ENCODE measurements around the gene CBX2. TPM values are rescaled to one million over a fixed set of nuclear protein-coding genes. Genes with fewer than 3 reads are reported as not detected.

Gene CBX2
- total and polyA plus RNA-seq, 7 donors: 0.40 to 2.3 (median 0.57) TPM

- Histone ChIP-seq H3K4me1 (peaks cover 24% of the 10 kb centered on the region), H3K27me3 (ENCODE audit: insufficient read depth in 3 of 3, low read length in 2 of 3) (peaks cover 0 to 63% (median 43%) of the 10 kb centered on the region in 3 donors), H3K9me3 (no peaks in the 10 kb centered on the region), H3K27ac (no peak overlapping the region), H3K36me3 (ENCODE audit: insufficient read depth in 1 of 2, low read depth in 1 of 2) (peaks cover 0 to 8% of the 10 kb centered on the region in 2 donors), H3K4me3 (peak overlapping the region; percentile 79)
- no peak for ATAC-seq
- 2 to 3% (median 2%) methylated on average over 65 to 70 of the region's 70 CpGs for WGBS, 3 donors
- intact Hi-C loops (cut with DNase I): loop anchor here in 1 of 2 donors (5.0 kb wide), 1 partner anchor 44 kb away; no protein-coding TSS in a partner anchor
- peak; percentile 49 to 58 for DNase-seq
- no peak for TF ChIP-seq CTCF (IDR thresholded peaks at IDR 0.05)
Measured at GRCh38 chr17:79798299-79799173, 20.6 kb downstream of the CBX2 start.

- 4 to 6% (median 5%) methylated on average over 22 to 23 of the region's 23 CpGs for WGBS, 3 donors
- H3K4me3 ChIP-seq: no peak overlapping the region
- no peaks in the 10 kb centered on the region for H3K9me3 ChIP-seq
- H3K27ac ChIP-seq: no peak overlapping the region
- no peak for ATAC-seq
- H3K27me3 ChIP-seq (ENCODE audit: insufficient read depth in 3 of 3, low read length in 2 of 3): peaks cover 0 to 65% (median 46%) of the 10 kb centered on the region in 3 donors
- no peak for TF ChIP-seq CTCF (IDR thresholded peaks at IDR 0.05)
- H3K36me3 ChIP-seq (ENCODE audit: insufficient read depth in 1 of 2, low read depth in 1 of 2): peaks cover 0 to 8% of the 10 kb centered on the region in 2 donors
- H3K4me1 ChIP-seq: peaks cover 23% of the 10 kb centered on the region
- intact Hi-C loops (cut with DNase I): loop anchor here in 1 of 2 donors (5.0 kb wide), 1 partner anchor 43 kb away; no protein-coding TSS in a partner anchor
- no peak for DNase-seq
Measured at GRCh38 chr17:79799174-79799537, 21.2 kb downstream of the CBX2 start.

- Histone ChIP-seq H3K4me1 (peaks cover 23% of the 10 kb centered on the region), H3K27ac (no peak overlapping the region), H3K36me3 (ENCODE audit: insufficient read depth in 1 of 2, low read depth in 1 of 2) (peaks cover 0 to 7% of the 10 kb centered on the region in 2 donors), H3K4me3 (no peak overlapping the region), H3K27me3 (ENCODE audit: insufficient read depth in 3 of 3, low read length in 2 of 3) (peaks cover 0 to 71% (median 51%) of the 10 kb centered on the region in 3 donors), H3K9me3 (no peaks in the 10 kb centered on the region)
- TF ChIP-seq CTCF (IDR thresholded peaks at IDR 0.05): no peak
- ATAC-seq (no peak), DNase-seq (no peak)
- 6 to 8% (median 6%) methylated on average over 31 of the region's 31 CpGs for WGBS, 3 donors
- intact Hi-C loops (cut with DNase I): loop anchor here in 1 of 2 donors (5.0 kb wide), 1 partner anchor 43 kb away; no protein-coding TSS in a partner anchor
Measured at GRCh38 chr17:79799538-79800324, 21.8 kb downstream of the CBX2 start.

GRCh38 chr17:79800325-79801155 lies 22.6 kb downstream of the CBX2 start:
- TF ChIP-seq CTCF (IDR thresholded peaks at IDR 0.05): no peak
- H3K4me3 ChIP-seq: peak overlapping the region; percentile 15
- DNase-seq (no peak), ATAC-seq (no peak)
- peaks cover 23% of the 10 kb centered on the region for H3K4me1 ChIP-seq
- H3K9me3 ChIP-seq: no peaks in the 10 kb centered on the region
- intact Hi-C loops (cut with DNase I): no loop called here
- peaks cover 0 to 79% (median 56%) of the 10 kb centered on the region in 3 donors for H3K27me3 ChIP-seq (ENCODE audit: insufficient read depth in 3 of 3, low read length in 2 of 3)
- H3K36me3 ChIP-seq (ENCODE audit: insufficient read depth in 1 of 2, low read depth in 1 of 2): no peaks in the 10 kb centered on the region
- no peak overlapping the region for H3K27ac ChIP-seq
- 1 to 3% (median 3%) methylated on average over 41 to 44 of the region's 44 CpGs for WGBS, 3 donors

Data from psoas muscle (tissue), 8 donors.